ENCODE results near the gene MAD1L1.

Gene MAD1L1

DNA sequence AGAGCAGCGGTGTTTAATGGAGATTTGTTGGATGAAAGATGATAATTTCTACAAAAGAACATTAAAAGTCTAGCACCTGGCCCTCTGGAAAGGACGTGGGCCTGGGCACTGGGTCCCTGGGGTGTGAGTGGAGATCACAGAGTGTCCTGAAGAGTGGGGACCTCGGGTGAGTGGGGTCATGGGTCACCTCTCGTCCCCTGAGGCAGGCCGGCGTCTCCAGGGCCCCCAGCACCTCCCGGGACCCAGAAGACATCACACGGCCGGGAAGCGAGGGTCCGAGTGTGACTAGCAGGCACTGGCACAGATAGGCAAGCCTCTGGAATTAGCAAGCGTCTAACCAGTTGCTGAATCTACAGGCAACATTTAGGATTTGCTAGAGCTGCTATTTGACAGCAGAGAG, 257.2 kb downstream of the MAD1L1 start:
- Histone ChIP-seq H3K27me3 (no peaks in the 10 kb centered on the region), H3K4me3 (ENCODE audit: low read depth, low read length) (no peak overlapping the region), H3K36me3 (peaks cover 17% of the 10 kb centered on the region), H3K9me3 (no peaks in the 10 kb centered on the region; the same call in 1 of the 2 replicates), H3K4me1 (no peaks in the 10 kb centered on the region)
- DNase-seq: peak; percentile 3
- TF ChIP-seq, protein P1, sequence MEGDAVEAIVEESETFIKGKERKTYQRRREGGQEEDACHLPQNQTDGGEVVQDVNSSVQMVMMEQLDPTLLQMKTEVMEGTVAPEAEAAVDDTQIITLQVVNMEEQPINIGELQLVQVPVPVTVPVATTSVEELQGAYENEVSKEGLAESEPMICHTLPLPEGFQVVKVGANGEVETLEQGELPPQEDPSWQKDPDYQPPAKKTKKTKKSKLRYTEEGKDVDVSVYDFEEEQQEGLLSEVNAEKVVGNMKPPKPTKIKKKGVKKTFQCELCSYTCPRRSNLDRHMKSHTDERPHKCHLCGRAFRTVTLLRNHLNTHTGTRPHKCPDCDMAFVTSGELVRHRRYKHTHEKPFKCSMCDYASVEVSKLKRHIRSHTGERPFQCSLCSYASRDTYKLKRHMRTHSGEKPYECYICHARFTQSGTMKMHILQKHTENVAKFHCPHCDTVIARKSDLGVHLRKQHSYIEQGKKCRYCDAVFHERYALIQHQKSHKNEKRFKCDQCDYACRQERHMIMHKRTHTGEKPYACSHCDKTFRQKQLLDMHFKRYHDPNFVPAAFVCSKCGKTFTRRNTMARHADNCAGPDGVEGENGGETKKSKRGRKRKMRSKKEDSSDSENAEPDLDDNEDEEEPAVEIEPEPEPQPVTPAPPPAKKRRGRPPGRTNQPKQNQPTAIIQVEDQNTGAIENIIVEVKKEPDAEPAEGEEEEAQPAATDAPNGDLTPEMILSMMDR (IDR thresholded peaks at IDR 0.05; ENCODE audit: low read depth, low read length): no peak

DNA sequence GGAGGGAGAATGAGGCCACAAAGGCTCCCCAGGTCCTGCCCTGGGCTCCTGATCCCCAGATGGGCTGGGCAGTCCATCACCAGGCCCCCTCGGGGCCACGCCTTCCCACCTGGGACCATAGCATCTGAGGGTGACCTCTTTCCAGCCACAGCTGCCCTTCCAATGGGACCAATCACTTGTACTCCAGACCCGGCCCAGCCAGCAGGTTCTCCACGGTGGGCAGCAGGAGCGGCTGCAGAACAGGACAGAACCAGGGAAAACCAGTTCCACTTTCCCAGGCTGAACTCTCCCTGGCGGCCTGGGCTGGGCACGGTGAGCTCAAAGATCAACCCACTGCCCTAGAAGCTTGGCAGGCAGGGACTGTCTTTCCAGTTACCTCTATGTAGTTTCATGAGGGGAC, 257.6 kb downstream of the MAD1L1 start:
- no peaks in the 10 kb centered on the region; the same call in 1 of the 2 replicates for H3K9me3 ChIP-seq
- TF ChIP-seq, protein P1 (IDR thresholded peaks at IDR 0.05; ENCODE audit: low read depth, low read length): no peak
- peaks cover 17% of the 10 kb centered on the region for H3K36me3 ChIP-seq

DNA sequence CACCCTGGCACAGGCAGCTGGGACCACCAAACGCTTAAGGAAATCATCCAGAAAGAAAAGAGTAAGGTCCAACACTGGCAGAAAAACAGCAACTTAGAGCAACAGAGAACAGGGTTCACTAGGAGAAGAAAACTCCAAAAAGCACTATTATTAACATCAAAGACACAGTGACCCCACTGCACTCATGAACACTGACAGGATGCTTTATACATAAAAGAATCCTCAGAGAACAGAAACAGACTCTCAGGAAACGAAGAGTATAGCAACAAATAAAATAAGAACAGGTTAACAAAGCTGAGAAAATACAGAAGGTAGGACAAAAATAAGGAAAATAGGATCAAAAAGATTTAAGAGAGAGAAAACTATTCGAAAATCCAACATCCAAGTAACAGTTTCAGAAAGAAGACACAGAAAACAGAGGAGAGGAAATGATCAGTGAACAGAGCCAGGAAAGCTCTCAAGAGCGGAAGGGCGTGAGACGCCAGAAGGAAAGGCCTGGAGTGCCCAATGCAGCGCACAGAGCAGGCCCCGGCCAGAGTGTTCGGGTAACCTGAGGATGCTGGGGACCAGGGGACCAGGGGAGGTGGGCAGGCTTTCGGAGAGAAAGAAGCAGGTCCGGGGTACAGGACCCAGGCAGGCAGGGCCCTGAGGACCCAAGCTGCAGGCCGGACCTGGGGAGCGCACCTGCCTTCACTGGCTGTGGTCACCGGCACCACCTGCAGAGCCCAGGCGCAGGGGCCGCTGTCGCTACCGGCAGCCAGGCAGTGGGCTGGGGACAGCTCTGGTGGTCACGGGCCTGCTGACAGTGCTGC, 258.2 kb downstream of the MAD1L1 start:
- TF ChIP-seq, protein P1 (IDR thresholded peaks at IDR 0.05; ENCODE audit: low read depth, low read length): no peak
- H3K4me1 ChIP-seq: no peaks in the 10 kb centered on the region
- H3K36me3 ChIP-seq: peaks cover 17% of the 10 kb centered on the region
- no peaks in the 10 kb centered on the region; the same call in 1 of the 2 replicates for H3K9me3 ChIP-seq
- no peak for DNase-seq
- no peaks in the 10 kb centered on the region for H3K27me3 ChIP-seq
- H3K4me3 ChIP-seq (ENCODE audit: low read depth, low read length): no peak overlapping the region

More for the DNA sequence above, 257.6 kb downstream of the MAD1L1 start:
- H3K27me3 ChIP-seq: no peaks in the 10 kb centered on the region
- no peaks in the 10 kb centered on the region for H3K4me1 ChIP-seq
- peak; percentile 8 for DNase-seq
- no peak overlapping the region for H3K4me3 ChIP-seq (ENCODE audit: low read depth, low read length)

DNA sequence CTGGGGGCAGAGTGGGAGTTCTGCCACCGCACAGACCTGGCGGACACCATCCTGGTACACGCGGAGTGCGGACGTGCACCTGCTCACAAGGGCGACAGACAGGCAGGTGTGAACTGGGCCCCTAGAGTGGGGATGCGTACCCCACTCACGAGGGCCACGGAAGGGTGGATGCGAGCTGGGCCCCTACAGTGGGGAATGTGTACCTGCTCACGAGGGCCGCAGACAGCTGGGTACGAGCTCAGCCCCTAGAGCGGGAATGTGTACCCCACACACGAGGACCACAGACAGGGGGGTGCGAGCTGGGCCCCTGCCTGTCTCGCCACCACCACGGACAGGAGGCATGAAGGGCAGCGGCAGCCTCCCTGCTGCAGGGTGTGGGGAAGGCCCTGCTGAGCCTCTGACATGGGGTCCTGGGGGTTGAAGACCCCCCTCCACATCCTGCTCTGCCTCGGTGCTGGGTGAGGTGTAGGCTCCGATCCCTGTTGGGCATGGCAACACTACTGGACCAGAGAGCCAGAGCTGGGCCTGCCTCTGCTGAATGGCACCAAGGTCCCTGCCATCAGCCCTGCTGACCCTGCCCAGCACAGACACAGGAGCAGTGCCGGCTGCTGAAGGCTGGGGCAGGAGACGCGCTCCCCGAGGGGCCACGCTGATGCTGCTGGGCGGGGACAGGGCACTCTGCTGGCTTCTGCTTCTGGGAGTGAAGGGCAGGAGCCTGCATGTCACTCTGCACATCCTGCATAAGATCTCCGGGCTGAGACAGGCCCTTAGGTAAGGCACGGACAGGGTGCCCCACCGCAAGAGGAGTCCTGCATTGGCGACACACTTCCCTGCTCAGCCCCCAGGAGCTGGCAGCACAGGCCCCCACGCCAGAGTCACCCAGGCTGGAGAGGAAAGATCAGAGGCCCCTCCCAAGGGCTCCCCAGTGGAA, 259.2 kb downstream of the MAD1L1 start:
- Histone ChIP-seq H3K4me1 (no peaks in the 10 kb centered on the region), H3K36me3 (peaks cover 17% of the 10 kb centered on the region), H3K9me3 (no peaks in the 10 kb centered on the region; the same call in 1 of the 2 replicates), H3K27me3 (no peaks in the 10 kb centered on the region), H3K4me3 (ENCODE audit: low read depth, low read length) (no peak overlapping the region)
- TF ChIP-seq, protein P1 (IDR thresholded peaks at IDR 0.05; ENCODE audit: low read depth, low read length): no peak
- peak; percentile 5 for DNase-seq

DNA sequence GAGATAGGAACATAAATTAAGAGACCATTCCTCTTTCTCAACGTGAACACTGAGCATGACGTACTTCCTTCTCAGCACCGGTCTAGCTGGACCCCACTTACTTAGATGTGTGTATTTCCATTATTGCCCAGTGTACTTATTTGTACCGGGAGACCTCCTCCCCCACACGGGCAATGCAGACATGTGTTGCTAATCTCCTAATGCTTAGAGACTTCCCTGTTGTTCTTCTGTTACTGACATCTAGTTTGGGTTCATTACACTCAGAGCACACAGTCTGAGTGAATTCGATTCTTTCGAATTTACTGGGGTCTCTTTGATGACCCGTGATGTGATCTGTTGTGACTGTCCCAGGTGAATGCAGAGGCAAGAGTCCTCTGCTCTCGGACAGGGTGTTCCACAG, 260.0 kb downstream of the MAD1L1 start:
- TF ChIP-seq, protein P1 (IDR thresholded peaks at IDR 0.05; ENCODE audit: low read depth, low read length): no peak
- Histone ChIP-seq H3K4me3 (ENCODE audit: low read depth, low read length) (no peak overlapping the region), H3K9me3 (no peaks in the 10 kb centered on the region; the same call in 1 of the 2 replicates), H3K36me3 (peaks cover 12% of the 10 kb centered on the region), H3K4me1 (no peaks in the 10 kb centered on the region), H3K27me3 (no peaks in the 10 kb centered on the region)
- no peak for DNase-seq

Measured in BE2C (cell line).